Measurements from ENCODE around the gene PPDPF.

The PPDPF gene

DNA sequence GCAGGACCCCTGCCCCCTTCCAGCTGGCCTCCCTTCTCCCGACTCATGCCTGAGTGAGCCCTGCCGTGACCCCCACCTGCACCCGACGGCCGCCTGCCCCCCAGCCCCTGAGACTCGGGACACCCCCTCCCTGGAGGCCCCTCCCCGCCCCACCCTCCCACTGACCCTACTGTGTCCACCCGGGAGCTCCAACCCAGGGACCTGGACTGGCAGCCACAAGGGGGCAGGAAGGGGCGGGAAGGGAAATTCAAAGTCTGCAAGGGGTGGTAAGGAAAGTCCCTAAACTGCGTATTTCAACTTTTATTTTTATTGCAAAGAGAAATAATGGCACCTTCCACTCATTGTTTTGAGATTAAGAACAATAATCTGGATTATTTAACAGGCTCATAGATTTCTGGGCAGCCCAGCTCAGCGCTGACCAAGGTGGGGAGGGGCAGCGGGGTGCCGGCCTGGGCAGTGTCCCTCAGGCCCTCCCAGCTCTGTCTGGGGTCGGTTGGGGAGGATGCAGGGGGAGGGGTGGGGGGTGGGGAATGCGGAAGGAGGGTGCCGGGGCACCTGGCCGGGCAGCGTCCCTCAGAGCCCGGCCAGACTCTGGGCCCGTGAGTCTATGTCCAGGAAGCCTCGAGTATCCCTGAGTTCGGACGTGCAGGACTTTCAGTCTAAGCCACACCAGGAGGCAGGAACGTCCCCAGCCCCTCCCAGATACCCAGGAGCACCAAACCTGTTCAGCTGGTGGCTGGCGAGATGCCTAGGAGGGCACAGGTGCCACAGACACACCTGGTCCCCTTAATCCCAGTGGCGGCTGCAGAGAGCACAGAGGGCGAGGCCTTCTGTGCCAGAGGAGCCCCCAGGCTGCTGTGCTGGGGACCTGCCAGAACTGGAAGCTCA, 17.9 kb downstream of the PPDPF start:
- DNase-seq (ENCODE audit: low spot score): no peak

GRCh38 chr20:63539092-63539430, 18.5 kb downstream of the PPDPF start:
- DNase-seq (ENCODE audit: low spot score): no peak

DNA sequence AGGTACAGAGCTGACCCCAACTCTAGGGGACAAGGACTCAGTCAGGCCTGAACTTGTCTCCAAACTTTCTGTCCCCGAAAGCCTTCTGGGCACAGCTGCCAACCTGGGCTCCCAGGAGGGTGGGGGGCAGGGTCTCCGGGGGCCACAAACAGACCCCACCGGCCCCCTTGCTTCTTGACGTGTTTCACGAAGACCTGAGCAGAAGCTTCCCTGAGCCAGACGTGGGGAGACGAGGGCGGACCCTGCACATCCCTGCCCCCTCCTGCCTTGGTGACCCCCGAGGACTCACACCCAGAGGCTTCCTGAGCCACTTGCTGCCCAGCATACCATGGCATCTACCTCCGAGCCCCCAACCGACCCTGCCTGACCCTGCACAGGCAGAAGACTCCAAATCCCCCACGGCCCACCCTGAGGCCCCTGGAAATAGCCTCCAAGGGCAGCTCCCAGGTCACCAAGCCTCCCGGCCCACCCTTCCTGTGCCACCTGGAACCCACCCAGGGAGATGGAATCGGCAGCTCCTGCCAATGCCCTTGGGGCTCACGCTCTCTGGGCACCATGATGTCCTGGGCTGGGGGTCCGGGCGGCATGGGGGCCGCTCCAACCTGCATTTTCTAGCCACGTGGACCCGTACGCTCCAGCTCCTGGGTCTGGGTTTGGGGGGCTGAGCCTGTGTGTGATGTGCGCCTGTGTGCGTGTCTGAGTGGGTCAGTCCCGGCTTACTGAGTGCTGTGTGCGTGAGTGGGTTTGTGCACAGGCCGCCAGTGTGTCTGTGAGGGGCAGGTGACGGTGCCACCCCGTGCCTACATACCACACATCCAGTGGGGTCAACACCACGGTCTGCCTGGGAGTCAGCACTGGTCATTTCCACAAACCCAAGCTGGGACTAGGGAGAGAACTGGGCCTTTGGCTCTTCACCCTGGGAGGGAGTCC, 19.1 kb downstream of the PPDPF start:
- no peak for DNase-seq (ENCODE audit: low spot score)

- no peak for DNase-seq (ENCODE audit: low spot score)
These were observed 20.0 kb downstream of the PPDPF start for GRCh38 chr20:63540417-63541186.

DNA sequence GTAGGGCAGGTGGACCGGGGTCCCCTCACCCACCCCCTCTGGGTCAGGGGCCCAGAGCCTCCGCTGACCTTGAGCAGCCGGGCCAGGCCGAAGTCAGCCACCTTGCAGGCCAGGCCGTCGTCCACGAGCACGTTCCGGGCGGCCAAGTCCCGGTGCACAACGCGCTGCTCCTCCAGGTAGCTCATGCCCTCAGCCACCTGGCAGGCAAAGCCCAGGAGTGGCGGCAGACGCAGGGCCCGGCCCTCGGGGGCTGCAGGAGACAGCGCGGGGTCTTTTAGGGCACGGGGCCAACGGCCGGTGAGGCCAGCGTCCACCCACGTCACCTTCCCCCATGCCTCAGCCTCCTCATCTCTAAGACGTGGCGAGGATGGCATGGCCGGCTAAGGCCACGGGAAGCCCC, 20.8 kb downstream of the PPDPF start:
- no peak for DNase-seq (ENCODE audit: low spot score)

DNA sequence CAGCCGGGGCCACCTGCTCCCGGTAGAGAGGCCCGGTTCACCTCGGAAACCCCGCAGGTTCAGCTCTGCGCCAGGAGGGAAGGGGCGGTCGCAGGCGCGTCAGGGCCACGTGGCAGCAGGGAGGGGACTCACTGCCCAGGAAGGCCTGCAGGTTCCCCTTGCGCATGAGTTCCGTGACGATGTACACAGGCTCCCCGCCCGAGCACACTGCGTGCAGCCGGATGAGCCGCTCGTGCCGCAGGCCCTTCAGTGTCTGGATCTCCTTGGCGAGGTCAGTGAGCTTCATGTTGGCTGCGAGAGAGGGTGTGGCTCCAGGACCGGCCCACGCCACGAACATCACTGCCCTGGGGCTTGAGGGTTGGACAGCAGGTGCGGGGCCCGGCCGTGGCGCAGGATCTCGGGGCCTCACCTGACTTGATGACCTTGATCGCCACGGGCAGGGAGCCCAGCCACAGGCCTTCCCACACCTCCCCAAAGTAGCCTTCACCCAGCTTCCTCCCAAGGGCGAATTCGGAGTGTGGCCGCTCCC, 21.5 kb downstream of the PPDPF start:
- no peak for DNase-seq (ENCODE audit: low spot score)

DNA sequence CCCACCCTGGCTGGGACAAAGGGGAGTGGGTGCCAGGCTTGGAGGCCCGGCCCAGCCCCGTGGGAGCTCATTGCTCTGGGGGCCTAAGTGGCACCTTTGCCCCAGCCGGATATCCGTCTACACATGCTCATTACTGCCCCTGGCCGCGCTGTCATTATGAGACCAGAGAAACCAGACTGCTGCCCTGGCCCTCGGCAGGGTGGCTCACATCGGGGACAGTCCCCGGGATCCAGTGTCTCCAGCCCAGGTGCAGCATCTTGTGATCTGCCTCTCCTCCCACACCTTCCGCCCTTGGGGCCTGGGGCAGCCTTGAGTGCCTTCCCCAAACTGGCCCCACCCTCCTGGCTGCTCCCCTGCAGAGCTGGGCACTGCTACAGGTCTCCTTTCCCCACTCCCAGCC, 22.1 kb downstream of the PPDPF start:
- DNase-seq (ENCODE audit: low spot score): no peak

- no peak for DNase-seq (ENCODE audit: low spot score)
These were observed 22.6 kb downstream of the PPDPF start for GRCh38 chr20:63543131-63543530.

DNA sequence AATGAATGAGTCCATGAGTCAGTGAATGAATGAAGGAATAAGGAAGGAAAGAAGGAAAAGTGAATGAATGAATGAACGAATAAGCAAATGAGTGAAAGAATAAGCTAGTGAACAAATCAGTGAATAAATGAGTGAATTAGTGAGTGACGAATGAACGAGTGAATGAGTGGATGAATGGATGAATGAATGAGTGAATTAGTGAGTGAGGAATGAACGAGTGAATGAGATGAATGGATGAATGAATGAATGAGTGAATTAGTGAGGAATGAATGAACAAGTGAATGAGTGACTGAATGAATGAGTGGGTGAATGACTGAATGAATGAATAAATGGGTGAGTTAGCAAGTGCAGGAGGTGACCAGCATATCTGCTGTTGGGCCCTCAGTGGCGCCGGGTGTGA, 23.2 kb downstream of the PPDPF start:
- no peak for DNase-seq (ENCODE audit: low spot score)

DNA sequence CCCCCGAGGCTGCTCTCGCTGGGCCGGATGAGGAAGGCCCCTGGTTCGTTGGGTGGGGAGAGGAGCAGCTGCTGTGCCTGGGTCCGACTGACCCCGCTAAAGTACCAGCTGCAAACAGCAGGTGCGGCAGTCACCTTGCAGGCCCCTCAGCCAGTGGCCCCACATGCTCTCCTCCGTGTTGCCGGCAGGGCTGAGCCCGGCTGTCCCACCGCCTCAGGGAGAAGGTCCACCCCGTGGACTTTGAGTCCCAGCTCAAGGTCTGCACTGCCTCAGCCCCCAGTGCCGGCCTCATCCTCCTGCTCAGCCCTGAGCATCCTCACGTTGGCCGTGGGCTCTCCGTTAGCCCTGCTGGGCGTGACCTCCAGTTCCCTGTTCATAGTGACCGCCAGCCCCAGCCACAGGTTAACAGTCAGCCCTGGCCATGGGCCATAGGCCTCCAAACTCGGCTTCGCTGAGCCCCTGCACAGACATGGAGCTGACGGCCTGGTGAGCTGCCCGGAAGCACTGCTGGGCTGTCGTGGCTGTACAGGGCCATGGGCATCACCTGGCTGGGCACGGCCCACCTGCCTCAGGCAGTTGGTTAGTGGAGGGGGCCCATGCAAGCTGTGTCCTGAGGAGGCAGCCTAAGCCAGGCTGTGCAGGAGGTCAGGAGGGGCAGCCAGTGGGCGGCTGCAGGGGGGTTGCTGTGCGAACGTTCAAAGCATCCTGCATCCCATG, 23.8 kb downstream of the PPDPF start:
- DNase-seq (ENCODE audit: low spot score): no peak

DNA sequence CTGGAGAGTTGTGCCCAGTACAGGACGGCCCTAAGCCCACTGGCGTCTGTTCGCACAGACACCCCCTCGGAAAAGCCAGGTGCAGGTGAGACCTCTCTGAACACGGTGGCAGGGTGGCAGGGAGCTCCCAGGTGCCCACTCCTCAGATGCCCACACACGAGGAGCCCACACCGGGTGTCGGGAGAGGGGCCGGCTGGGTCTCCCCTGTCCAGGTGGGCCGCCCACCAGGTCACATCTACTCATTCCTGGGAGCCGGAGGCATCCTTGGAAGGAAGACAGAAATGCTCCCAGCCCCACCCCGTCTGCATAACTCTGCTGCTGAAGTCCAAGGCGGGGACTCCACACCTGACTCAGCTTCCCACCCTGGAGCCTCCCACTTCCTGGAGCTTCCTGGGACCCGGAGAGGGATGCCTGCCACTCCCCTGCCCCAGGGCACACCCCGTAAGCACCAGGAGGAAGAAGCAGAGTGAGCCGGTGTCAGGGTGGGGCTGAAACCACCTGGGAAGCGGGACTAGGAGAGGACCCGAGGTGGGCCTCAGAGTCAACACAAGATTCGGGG, 24.5 kb downstream of the PPDPF start:
- DNase-seq (ENCODE audit: low spot score): no peak

DNA sequence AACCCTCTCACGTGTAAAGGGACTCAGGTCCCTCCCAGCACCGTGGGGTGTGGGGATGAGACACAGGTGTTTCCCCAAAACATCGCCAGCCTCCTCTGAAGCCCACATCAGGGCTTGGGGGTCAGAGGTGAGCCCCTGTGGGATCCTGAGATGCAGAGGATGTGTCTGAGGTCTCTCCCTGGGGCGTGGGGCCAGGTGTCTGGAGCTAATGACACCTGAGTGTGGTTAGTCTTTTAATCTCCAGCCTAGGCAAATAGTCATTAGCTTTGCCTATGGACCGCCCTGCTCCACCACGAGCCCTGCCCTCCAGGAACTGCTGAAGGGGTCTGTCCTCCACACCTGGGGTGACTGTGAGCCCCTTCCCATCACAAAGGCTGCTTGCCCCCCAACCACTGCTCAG, 25.2 kb downstream of the PPDPF start:
- no peak for DNase-seq (ENCODE audit: low spot score)

- DNase-seq (ENCODE audit: low spot score): no peak
These were observed 25.8 kb downstream of the PPDPF start for GRCh38 chr20:63546256-63546955.

DNA sequence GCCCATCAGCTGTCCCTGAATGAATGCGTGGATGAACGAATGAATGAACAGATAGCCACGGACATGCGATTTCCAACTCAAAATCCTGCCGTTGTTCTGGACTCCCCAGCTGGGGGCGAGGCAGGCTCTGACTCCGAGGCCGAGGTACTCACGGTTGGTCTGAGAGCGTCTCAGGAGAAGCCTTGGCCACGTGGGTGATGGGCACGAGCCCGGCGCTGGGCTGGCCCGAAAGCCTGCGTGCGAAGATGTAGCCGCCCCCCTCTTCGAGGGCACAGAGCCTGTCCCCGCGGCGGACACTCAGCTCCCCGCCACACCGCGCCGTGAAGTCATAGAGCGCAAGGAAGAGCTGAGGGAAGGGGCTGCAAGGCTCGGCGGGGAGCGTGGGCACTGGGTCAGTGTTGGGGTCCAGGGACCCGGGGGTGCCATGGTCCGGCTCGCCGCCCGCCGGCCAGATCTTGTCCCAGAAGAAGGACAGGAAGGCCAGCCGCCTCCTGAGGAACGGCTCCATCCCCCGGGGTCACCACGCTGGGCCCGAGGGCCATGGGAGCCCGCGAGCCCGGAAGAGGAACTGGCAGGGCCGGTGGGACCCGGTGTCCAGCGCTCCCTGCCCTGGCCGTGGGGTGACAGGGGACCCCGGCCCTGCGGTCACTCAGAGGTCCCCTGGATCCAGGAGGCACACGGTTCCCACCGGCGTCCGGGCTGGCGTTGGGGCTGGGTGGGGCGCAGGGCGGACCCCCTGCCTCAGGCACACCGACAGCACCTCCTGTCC, 26.6 kb downstream of the PPDPF start:
- no peak for DNase-seq (ENCODE audit: low spot score)

- DNase-seq (ENCODE audit: low spot score): no peak
These were observed 27.3 kb downstream of the PPDPF start, which contains the start of gene SRMS for GRCh38 chr20:63547725-63548480. Gene SRMS (minus strand): TSS chr20:63547749. CDS start chr20:63547463, 286 bp downstream.

DNA sequence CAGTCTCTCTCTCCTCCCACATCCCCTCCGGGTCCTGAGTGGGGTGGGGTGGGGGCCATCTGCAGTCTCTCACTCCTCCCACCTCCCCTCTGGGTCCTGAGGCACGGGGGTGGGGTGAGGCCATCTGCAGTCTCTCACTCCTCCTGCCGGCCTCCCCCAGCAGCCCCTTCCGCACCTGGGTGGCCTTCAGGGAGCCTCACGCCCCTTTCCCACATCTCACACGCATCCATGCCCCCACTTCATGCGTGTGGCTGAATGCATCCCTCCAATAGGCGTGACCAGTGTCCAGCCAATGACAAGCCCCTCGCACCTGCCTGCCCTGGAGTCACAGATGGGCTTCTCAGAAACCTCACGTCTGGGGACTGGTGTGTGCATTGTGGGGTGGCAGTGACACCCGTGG, 28.0 kb downstream of the PPDPF start:
- DNase-seq (ENCODE audit: low spot score): no peak

- no peak for DNase-seq (ENCODE audit: low spot score)
These were observed 28.5 kb downstream of the PPDPF start for GRCh38 chr20:63549019-63549418.

DNA sequence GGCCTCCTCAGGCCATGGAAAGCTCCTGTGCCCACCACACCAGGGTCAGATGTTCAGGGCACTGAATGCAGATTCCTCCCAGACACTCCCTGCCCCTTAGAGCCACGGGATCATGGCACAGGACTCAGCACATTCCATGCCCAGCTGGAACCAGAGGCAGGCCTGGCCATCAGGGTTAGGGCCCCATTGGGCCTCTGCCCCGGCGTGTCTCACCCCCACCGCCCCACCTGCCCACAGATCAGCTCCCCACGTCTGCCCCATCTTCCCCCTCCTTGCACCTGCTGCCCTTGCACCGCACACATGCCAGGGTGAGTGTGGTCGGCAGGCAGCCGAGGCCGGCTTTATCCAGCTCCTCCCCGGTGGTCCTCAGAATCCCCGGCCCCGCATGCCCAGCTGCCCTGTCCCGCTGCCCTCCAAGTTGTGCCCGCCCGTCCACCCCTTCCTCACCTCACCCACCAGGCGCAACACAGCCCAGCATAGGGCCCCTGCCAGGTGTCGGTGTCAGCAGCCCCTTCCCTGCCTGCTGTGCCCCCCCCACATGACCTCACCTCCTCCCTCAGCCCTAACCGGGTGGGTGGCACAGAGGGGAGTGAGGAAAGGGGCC, 29.2 kb downstream of the PPDPF start:
- DNase-seq (ENCODE audit: low spot score): no peak

Data from pons (tissue), 1 donor.